BLaER1 treated with 17β-estradiol and CSF1 and Interleukin-3, amounts not matched to agents 10 nM and 100 nM (cell line): ENCODE results near the gene WIPI1.
A peak's percentile ranks its signal among the peaks of the same experiment; 100 is the strongest.

Experiments used
- H3K27ac ChIP-seq, 11 experiments: shearing (Covaris generic); formaldehyde crosslinking; 2 replicates each; pipeline ENCODE4 v1.8.1; 2022
- H3K27me3 ChIP-seq, 11 experiments: shearing (Covaris generic); formaldehyde crosslinking; 2 replicates each; pipeline ENCODE4 v1.8.1; 2022
- H3K36me3 ChIP-seq, 11 experiments: shearing (Covaris generic); formaldehyde crosslinking; 2 replicates each; pipeline ENCODE4 v1.8.1; 2022
- H3K4me1 ChIP-seq, 10 experiments: shearing (Covaris generic); formaldehyde crosslinking; 2 replicates each; pipeline ENCODE4 v1.8.1; 2022
- H3K4me2 ChIP-seq, 11 experiments: shearing (Covaris generic); formaldehyde crosslinking; 2 replicates each; pipeline ENCODE4 v1.8.1; 2022
- H3K4me3 ChIP-seq, 10 experiments: shearing (Covaris generic); formaldehyde crosslinking; 2 replicates each; pipeline ENCODE4 v1.8.1; 2022
- H3K9ac ChIP-seq, 11 experiments: shearing (Covaris generic); formaldehyde crosslinking; 2 replicates each; pipeline ENCODE4 v1.8.1; 2022
- H3K9me3 ChIP-seq, 11 experiments: shearing (Covaris generic); formaldehyde crosslinking; replicated peaks in 1 of 11; 2 replicates each; pipeline ENCODE4 v1.8.1; 2022
- H4K20me1 ChIP-seq, 11 experiments: shearing (Covaris generic); formaldehyde crosslinking; 2 replicates each; pipeline ENCODE4 v1.8.1; 2022
- Cebpa-rat ChIP-seq, 11 experiments: shearing (Covaris generic); IDR thresholded peaks; 2 replicates each; pipeline ENCODE4 v1.8.1; 2022

Gene WIPI1

GRCh38 chr17:68491381-68492231 lies 34.3 kb upstream of the WIPI1 start:
- peak overlapping the region; percentile 28 to 87 (median 77); a peak in 21 of 22 replicates for H3K4me2 ChIP-seq
- peak overlapping the region in 8 of 11 experiments; percentile 34 to 78 (median 62); a peak in 16 of 22 replicates for H3K27ac ChIP-seq

GRCh38 chr17:68489919-68490318 lies 32.6 kb upstream of the WIPI1 start:
- Histone ChIP-seq H3K9ac (no peak overlapping the region), H3K27ac (peak overlapping the region in 5 of 11 experiments; percentile 7 to 76 (median 10); a peak in 3 of 22 replicates), H3K36me3 (no peaks in the 10 kb centered on the region), H3K4me3 (no peak overlapping the region), H4K20me1 (no peaks in the 10 kb centered on the region), H3K27me3 (no peaks in the 10 kb centered on the region), H3K4me2 (peak overlapping the region in 7 of 11 experiments; percentile 68 to 87 (median 82); a peak in 12 of 22 replicates), H3K4me1 (peaks cover 33 to 82% (median 58%) of the 10 kb centered on the region in 10 experiments), H3K9me3 (peaks cover 0 to 5% (median 0%) of the 10 kb centered on the region in 11 experiments; a peak in 1 of 22 replicates)
- no peak for TF ChIP-seq Cebpa-rat (IDR thresholded peaks at IDR 0.05)

More at GRCh38 chr17:68491381-68492231, 34.3 kb upstream of the WIPI1 start:
- no peak for TF ChIP-seq Cebpa-rat (IDR thresholded peaks at IDR 0.05)
- H4K20me1 ChIP-seq = no peaks in the 10 kb centered on the region
- H3K27me3 ChIP-seq = no peaks in the 10 kb centered on the region
- H3K9ac ChIP-seq = peak overlapping the region in 6 of 11 experiments; percentile 6 to 60 (median 44); a peak in 7 of 22 replicates
- H3K4me3 ChIP-seq = no peak overlapping the region
- peaks cover 0 to 5% (median 0%) of the 10 kb centered on the region in 11 experiments; a peak in 1 of 22 replicates for H3K9me3 ChIP-seq
- peaks cover 24 to 66% (median 44%) of the 10 kb centered on the region in 10 experiments for H3K4me1 ChIP-seq
- H3K36me3 ChIP-seq = no peaks in the 10 kb centered on the region

GRCh38 chr17:68484458-68484857 lies 27.2 kb upstream of the WIPI1 start:
- Histone ChIP-seq H3K27ac (peak overlapping the region in 1 of 11 experiments; percentile 2; a peak in 1 of 22 replicates), H3K4me3 (no peak overlapping the region), H3K9ac (no peak overlapping the region), H3K4me1 (peaks cover 32 to 62% (median 44%) of the 10 kb centered on the region in 10 experiments), H3K9me3 (peaks cover 5 to 13% (median 12%) of the 10 kb centered on the region in 11 experiments), H3K36me3 (no peaks in the 10 kb centered on the region), H3K27me3 (no peaks in the 10 kb centered on the region), H4K20me1 (no peaks in the 10 kb centered on the region), H3K4me2 (peak overlapping the region in 4 of 11 experiments; percentile 54 to 86 (median 72); a peak in 3 of 22 replicates)
- TF ChIP-seq Cebpa-rat (IDR thresholded peaks at IDR 0.05) = no peak

- Histone ChIP-seq H4K20me1 (no peaks in the 10 kb centered on the region), H3K9ac (no peak overlapping the region), H3K4me1 (peaks cover 24 to 48% (median 33%) of the 10 kb centered on the region in 10 experiments), H3K27me3 (no peaks in the 10 kb centered on the region), H3K4me3 (no peak overlapping the region), H3K36me3 (no peaks in the 10 kb centered on the region), H3K4me2 (0 out of 22 replicates have a peak overlapping the region, but pooled peaks of 1 of the 11 experiments have one; percentile 26), H3K9me3 (peaks cover 14 to 22% (median 16%) of the 10 kb centered on the region in 11 experiments), H3K27ac (no peak overlapping the region)
- TF ChIP-seq Cebpa-rat (IDR thresholded peaks at IDR 0.05) = no peak
These were observed 25.3 kb upstream of the WIPI1 start for GRCh38 chr17:68482576-68483041.

GRCh38 chr17:68480885-68481284 lies 23.6 kb upstream of the WIPI1 start:
- Histone ChIP-seq H4K20me1 (no peaks in the 10 kb centered on the region), H3K4me3 (no peak overlapping the region), H3K4me2 (peak overlapping the region; percentile 2 to 69 (median 58); a peak in 20 of 22 replicates), H3K9ac (no peak overlapping the region), H3K9me3 (peaks cover 14 to 22% (median 16%) of the 10 kb centered on the region in 11 experiments), H3K4me1 (peaks cover 20 to 31% (median 22%) of the 10 kb centered on the region in 10 experiments), H3K27me3 (no peaks in the 10 kb centered on the region), H3K36me3 (no peaks in the 10 kb centered on the region), H3K27ac (no peak overlapping the region)
- no peak for TF ChIP-seq Cebpa-rat (IDR thresholded peaks at IDR 0.05)

GRCh38 chr17:68470961-68471360 lies 13.7 kb upstream of the WIPI1 start:
- H4K20me1 ChIP-seq = no peaks in the 10 kb centered on the region
- no peaks in the 10 kb centered on the region for H3K36me3 ChIP-seq
- peaks cover 11 to 35% (median 25%) of the 10 kb centered on the region in 10 experiments; a peak in 19 of 20 replicates for H3K4me1 ChIP-seq
- peaks cover 0 to 6% (median 0%) of the 10 kb centered on the region in 11 experiments; a peak in 4 of 22 replicates for H3K9me3 ChIP-seq
- TF ChIP-seq Cebpa-rat (IDR thresholded peaks at IDR 0.05) = peak in 2 of 11 experiments; percentile 55 to 72; a peak in 5 of 22 replicates
- H3K27ac ChIP-seq = no peak overlapping the region
- peak overlapping the region in 5 of 11 experiments; percentile 17 to 59 (median 26); a peak in 7 of 22 replicates for H3K4me2 ChIP-seq
- no peaks in the 10 kb centered on the region for H3K27me3 ChIP-seq
- no peak overlapping the region for H3K4me3 ChIP-seq
- H3K9ac ChIP-seq = no peak overlapping the region

GRCh38 chr17:68468788-68469187 lies 11.5 kb upstream of the WIPI1 start:
- H3K9ac ChIP-seq = no peak overlapping the region
- H3K4me1 ChIP-seq = peaks cover 11 to 35% (median 23%) of the 10 kb centered on the region in 10 experiments; a peak in 19 of 20 replicates
- TF ChIP-seq Cebpa-rat (IDR thresholded peaks at IDR 0.05) = no peak
- H3K27ac ChIP-seq = no peak overlapping the region
- peak overlapping the region in 10 of 11 experiments; percentile 17 to 54 (median 46); a peak in 18 of 22 replicates for H3K4me2 ChIP-seq
- H3K27me3 ChIP-seq = no peaks in the 10 kb centered on the region
- no peaks in the 10 kb centered on the region for H3K36me3 ChIP-seq
- no peak overlapping the region for H3K4me3 ChIP-seq
- H4K20me1 ChIP-seq = no peaks in the 10 kb centered on the region
- H3K9me3 ChIP-seq = peaks cover 0 to 6% (median 0%) of the 10 kb centered on the region in 11 experiments; a peak in 4 of 22 replicates

GRCh38 chr17:68468334-68468733 lies 11.0 kb upstream of the WIPI1 start:
- no peak for TF ChIP-seq Cebpa-rat (IDR thresholded peaks at IDR 0.05)
- Histone ChIP-seq H3K9ac (no peak overlapping the region), H3K4me2 (peak overlapping the region; percentile 2 to 54 (median 45); a peak in 18 of 22 replicates), H3K27me3 (no peaks in the 10 kb centered on the region), H3K4me1 (peaks cover 11 to 35% (median 23%) of the 10 kb centered on the region in 10 experiments; a peak in 19 of 20 replicates), H3K27ac (no peak overlapping the region), H3K36me3 (no peaks in the 10 kb centered on the region), H3K9me3 (peaks cover 0 to 6% (median 0%) of the 10 kb centered on the region in 11 experiments; a peak in 4 of 22 replicates), H3K4me3 (no peak overlapping the region), H4K20me1 (no peaks in the 10 kb centered on the region)
